Spleen (tissue), 11 donors: ENCODE results near the gene MOSPD2. TPM values are rescaled to one million over a fixed set of nuclear protein-coding genes. Genes with fewer than 3 reads are reported as not detected.

ENCODE experiments used
- DNase-seq: peaks from one replicate; pipeline ENCODE4 v3.0.0-alpha.2; 2020
- H3K27ac ChIP-seq, 8 donors: fragments of 200-600 bp; sonication (generic) in 7 of 8; 1 replicate in 4 of 8; 2 replicates in 4 of 8; pipeline versions ENCODE4 v1.5.0 to v1.8.0; 2016 to 2021; ENCODE audit warnings: inconsistent platforms in 4 of 8, mild to moderate bottlenecking in 4 of 8, moderate library complexity in 1 of 8
- H3K27me3 ChIP-seq, 7 donors: fragments of 200-600 bp; sonication (generic) in 6 of 7; replicated peaks in 1 of 7; 1 replicate in 4 of 7; 2 replicates in 3 of 7; pipeline versions ENCODE4 v1.5.0 to v1.8.0; 2016 to 2021; ENCODE audit warnings: inconsistent platforms in 3 of 7, mild to moderate bottlenecking in 1 of 7
- H3K36me3 ChIP-seq, 6 donors: fragments of 200-600 bp; sonication (generic) in 5 of 6; 1 replicate in 4 of 6; 2 replicates in 2 of 6; pipeline versions ENCODE4 v1.5.0 to v1.8.0; 2016 to 2021; ENCODE audit warnings: inconsistent platforms in 2 of 6
- H3K4me1 ChIP-seq, 6 donors: fragments of 200-600 bp; sonication (generic) in 5 of 6; 1 replicate in 3 of 6; 2 replicates in 3 of 6; pipeline versions ENCODE4 v1.5.0 to v1.8.0; 2016 to 2021; ENCODE audit warnings: inconsistent platforms in 3 of 6
- H3K4me3 ChIP-seq, 8 donors: fragments of 200-600 bp; sonication (generic) in 7 of 8; 1 replicate in 4 of 8; 2 replicates in 4 of 8; pipeline versions ENCODE4 v1.5.0 to v1.8.0; 2016 to 2021; ENCODE audit warnings: inconsistent platforms in 4 of 8, mild to moderate bottlenecking in 4 of 8, moderate library complexity in 2 of 8
- H3K9me3 ChIP-seq, 8 donors: fragments of 200-600 bp; sonication (generic) in 7 of 8; 1 replicate in 4 of 8; 2 replicates in 4 of 8; pipeline versions ENCODE4 v1.5.0 to v1.8.0; 2016 to 2021; ENCODE audit warnings: inconsistent platforms in 4 of 8
- POLR2A ChIP-seq, 3 donors: fragments of 450-650 bp; IDR thresholded peaks; one replicate each; pipeline ENCODE4 v1.5.1; 2017; ENCODE audit warnings: antibody characterized with exemption in 3 of 3, mild to moderate bottlenecking in 1 of 3
- POLR2AphosphoS5 ChIP-seq, 3 donors: sonication (generic); formaldehyde crosslinking; IDR thresholded peaks; one replicate each; pipeline ENCODE4 v1.5.1; 2017; ENCODE audit warnings: antibody characterized with exemption in 3 of 3
- WGBS, 5 donors: extraction: QIAGEN DNeasy Blood & Tissue Kit in 3 of 5; methylation state at CpG; one replicate each; pipeline versions ENCODE4 v1.1.5 to v1.1.7; 2013 to 2018; 5-methylcytosine and 5-hydroxymethylcytosine counted together
- intact Hi-C: fragments of 100-400 bp; cut with DNase I; formaldehyde crosslinking; loops from one replicate; pipeline ENCODE4 v1.15.0; 2023; ENCODE audit warnings: low total_unique reads
- polyA plus RNA-seq, 3 donors: library from polyadenylated mRNA; stranded (reverse); fragments of 200-250 nt; gene quantifications; one replicate each; pipeline ENCODE4 v1.2.1, GENCODE V29; 2013
- total RNA-seq, 7 donors: library from RNA; depleted of rRNA in 3 of 7; stranded (reverse); fragments of >200 nt in 3 of 7; fragmentation: NEBNext Ultra II Directional in 4 of 7; extraction: Animal tissue kit (Norgen Biotek cat#: 25700) in 4 of 7; gene quantifications; one replicate each; pipeline versions ENCODE4 v1.1.0 to v1.2.1, GENCODE V29; 2016 to 2021
- TF ChIP-seq, protein P1 (sequence below), 11 experiments: fragments of 200-600 bp in 7 of 11; fragments of 450-650 bp in 4 of 11; sonication (generic) in 4 of 11; IDR thresholded peaks in 8 of 11; conservative IDR thresholded peaks in 3 of 11; 1 replicate in 7 of 11; 2 replicates in 4 of 11; pipeline versions ENCODE4 v1.4.0 to v1.8.0; 2016 to 2021; ENCODE audit warnings: antibody characterized with exemption in 11 of 11, inconsistent platforms in 4 of 11, mild to moderate bottlenecking in 1 of 11
- donor health status: healthy with polysubstance abuse.
- donor health status: DM: no; HTN: no; CAD: no; lungs with moderate emphysema.
- donor health status: DM: no; HTN: no; CAD: no.
- donor health status: Bipolar disorder and iron deficiency.
- donor health status: healthy.
- donor health status: DM: no; HTN: no; CAD: no.
- donor health status: DM: yes; HTN: yes; CAD: no.

MOSPD2 gene
- total and polyA plus RNA-seq, 10 donors: 3.2 to 40.5 (median 25.8) TPM

GRCh38 chrX:14930663-14931062, 57.4 kb downstream of the MOSPD2 start:
- TF ChIP-seq POLR2AphosphoS5 (IDR thresholded peaks at IDR 0.05): no peak
- TF ChIP-seq POLR2A (IDR thresholded peaks at IDR 0.05): no peak
- TF ChIP-seq, protein P1, sequence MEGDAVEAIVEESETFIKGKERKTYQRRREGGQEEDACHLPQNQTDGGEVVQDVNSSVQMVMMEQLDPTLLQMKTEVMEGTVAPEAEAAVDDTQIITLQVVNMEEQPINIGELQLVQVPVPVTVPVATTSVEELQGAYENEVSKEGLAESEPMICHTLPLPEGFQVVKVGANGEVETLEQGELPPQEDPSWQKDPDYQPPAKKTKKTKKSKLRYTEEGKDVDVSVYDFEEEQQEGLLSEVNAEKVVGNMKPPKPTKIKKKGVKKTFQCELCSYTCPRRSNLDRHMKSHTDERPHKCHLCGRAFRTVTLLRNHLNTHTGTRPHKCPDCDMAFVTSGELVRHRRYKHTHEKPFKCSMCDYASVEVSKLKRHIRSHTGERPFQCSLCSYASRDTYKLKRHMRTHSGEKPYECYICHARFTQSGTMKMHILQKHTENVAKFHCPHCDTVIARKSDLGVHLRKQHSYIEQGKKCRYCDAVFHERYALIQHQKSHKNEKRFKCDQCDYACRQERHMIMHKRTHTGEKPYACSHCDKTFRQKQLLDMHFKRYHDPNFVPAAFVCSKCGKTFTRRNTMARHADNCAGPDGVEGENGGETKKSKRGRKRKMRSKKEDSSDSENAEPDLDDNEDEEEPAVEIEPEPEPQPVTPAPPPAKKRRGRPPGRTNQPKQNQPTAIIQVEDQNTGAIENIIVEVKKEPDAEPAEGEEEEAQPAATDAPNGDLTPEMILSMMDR (IDR thresholded peaks at IDR 0.05 in 8 of 11, conservative IDR thresholded peaks at IDR 0.05 in 3 of 11): no peak
- Histone ChIP-seq H3K9me3 (no peaks in the 10 kb centered on the region), H3K4me1 (no peaks in the 10 kb centered on the region), H3K36me3 (no peaks in the 10 kb centered on the region), H3K27ac (no peak overlapping the region), H3K27me3 (no peaks in the 10 kb centered on the region), H3K4me3 (no peak overlapping the region)
- no peak for DNase-seq
- intact Hi-C loops: no loop called here
- 56 to 86% (median 69%) methylated on average over 1 of the region's 1 CpG for WGBS, 5 donors

DNA sequence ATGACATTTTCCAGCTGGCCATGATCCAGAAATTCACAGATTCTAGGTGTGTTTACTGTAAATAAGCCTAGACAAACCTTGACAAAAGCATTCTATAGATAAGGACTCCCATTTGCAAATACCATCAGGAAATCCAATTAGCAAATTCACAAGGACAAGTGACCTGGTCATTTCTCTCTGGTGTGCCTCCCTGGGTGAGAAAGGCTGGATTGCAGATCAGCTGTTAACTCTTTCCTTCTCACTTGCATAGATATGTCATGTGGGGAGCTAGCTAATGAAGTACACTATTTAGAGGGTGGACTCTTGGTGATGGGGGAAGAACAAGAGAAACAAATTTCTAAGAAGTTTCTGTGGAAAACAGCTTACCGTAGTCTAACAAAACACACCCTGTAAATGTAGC, 58.9 kb downstream of the MOSPD2 start:
- no peak for DNase-seq
- 81 to 95% (median 89%) methylated on average over 1 of the region's 1 CpG for WGBS, 5 donors
- H3K27ac ChIP-seq: no peak overlapping the region
- intact Hi-C loops: no loop called here
- H3K9me3 ChIP-seq: no peaks in the 10 kb centered on the region
- H3K4me3 ChIP-seq: no peak overlapping the region
- H3K4me1 ChIP-seq: no peaks in the 10 kb centered on the region
- H3K36me3 ChIP-seq: no peaks in the 10 kb centered on the region
- TF ChIP-seq, protein P1 (IDR thresholded peaks at IDR 0.05 in 8 of 11, conservative IDR thresholded peaks at IDR 0.05 in 3 of 11): no peak
- TF ChIP-seq POLR2A (IDR thresholded peaks at IDR 0.05): no peak
- TF ChIP-seq POLR2AphosphoS5 (IDR thresholded peaks at IDR 0.05): no peak
- no peaks in the 10 kb centered on the region for H3K27me3 ChIP-seq

- WGBS, 5 donors: 88 to 100% (median 94%) methylated on average over 1 of the region's 1 CpG
- Histone ChIP-seq H3K36me3 (no peaks in the 10 kb centered on the region), H3K9me3 (no peaks in the 10 kb centered on the region), H3K27ac (no peak overlapping the region), H3K4me3 (no peak overlapping the region), H3K27me3 (no peaks in the 10 kb centered on the region), H3K4me1 (no peaks in the 10 kb centered on the region)
- intact Hi-C loops: no loop called here
- TF ChIP-seq, protein P1 (IDR thresholded peaks at IDR 0.05 in 8 of 11, conservative IDR thresholded peaks at IDR 0.05 in 3 of 11): no peak
- TF ChIP-seq POLR2A (IDR thresholded peaks at IDR 0.05): no peak
- no peak for DNase-seq
Measured at GRCh38 chrX:14934423-14934822, 61.2 kb downstream of the MOSPD2 start.

DNA sequence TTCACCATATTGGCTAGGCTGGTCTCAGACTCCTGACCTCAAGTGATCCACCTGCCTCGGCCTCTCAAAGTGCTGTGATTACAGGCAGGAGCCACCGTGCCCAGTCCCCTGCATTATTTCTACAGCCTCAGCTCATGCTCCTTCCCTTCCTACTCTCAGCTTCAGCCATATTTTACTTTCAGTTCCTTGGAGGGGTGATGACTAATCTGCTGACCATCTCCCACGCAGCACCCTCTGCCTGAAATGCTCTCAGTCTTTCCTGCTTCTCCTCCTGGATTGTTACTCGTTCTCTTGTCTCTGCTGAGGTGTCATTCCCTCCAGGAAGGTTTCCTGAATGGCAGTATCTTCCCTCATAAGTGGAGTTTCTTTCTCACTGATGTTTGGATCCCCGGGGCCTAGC, 63.3 kb downstream of the MOSPD2 start:
- Histone ChIP-seq H3K4me1 (no peaks in the 10 kb centered on the region), H3K9me3 (no peaks in the 10 kb centered on the region), H3K36me3 (no peaks in the 10 kb centered on the region), H3K4me3 (no peak overlapping the region), H3K27me3 (no peaks in the 10 kb centered on the region), H3K27ac (no peak overlapping the region)
- TF ChIP-seq POLR2A (IDR thresholded peaks at IDR 0.05): no peak
- TF ChIP-seq POLR2AphosphoS5 (IDR thresholded peaks at IDR 0.05): no peak
- TF ChIP-seq, protein P1 (IDR thresholded peaks at IDR 0.05 in 8 of 11, conservative IDR thresholded peaks at IDR 0.05 in 3 of 11): no peak
- 66 to 83% (median 68%) methylated on average over 5 of the region's 5 CpGs for WGBS, 5 donors
- no peak for DNase-seq
- intact Hi-C loops: no loop called here
